Glomerular visceral epithelial cell (primary cell): Measurements from ENCODE around the gene CAPRIN2.

ENCODE experiments used
- DNase-seq: peaks from one replicate; pipeline ENCODE4 v3.0.0-alpha.2; 2016; ENCODE audit errors: extremely low spot score

The CAPRIN2 gene

DNA sequence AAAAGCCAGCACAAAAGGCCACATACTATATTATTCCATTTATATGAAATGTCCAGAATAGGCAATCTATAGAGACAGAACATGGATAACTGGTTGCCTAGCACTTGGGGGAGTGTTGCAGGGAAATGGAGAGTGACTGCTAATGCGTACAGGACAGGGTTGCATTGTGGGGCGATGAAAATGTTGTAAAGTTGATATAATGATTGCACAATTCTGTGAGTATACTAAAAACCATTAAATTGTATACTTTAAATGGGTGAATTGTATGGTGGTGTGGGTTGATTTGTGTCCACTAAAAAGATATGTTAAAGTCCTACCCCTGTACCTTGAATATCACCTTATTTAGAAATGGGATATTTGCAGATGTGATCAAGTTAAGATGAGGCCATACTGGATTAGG, 7.0 kb upstream of the CAPRIN2 start:
- no peak for DNase-seq

DNA sequence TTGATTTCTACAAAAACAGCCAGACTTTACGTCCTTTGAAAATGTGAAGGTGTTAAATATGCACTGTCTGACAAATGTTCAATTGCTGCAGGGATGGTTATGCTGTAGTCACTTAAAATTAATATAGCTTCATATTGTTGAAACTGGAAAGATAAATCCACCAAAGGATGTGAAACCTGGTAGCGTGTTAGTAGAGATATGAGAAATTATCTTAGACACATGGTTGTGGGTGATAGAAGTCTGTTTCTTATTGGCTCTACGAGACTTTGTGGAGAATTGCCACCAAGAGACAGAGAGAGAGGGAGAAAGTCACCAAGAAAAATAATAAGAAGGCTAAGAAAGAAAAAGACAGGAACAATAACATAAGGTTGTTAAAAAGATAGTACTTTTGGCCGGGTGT, 2.6 kb upstream of the CAPRIN2 start:
- DNase-seq = no peak

DNA sequence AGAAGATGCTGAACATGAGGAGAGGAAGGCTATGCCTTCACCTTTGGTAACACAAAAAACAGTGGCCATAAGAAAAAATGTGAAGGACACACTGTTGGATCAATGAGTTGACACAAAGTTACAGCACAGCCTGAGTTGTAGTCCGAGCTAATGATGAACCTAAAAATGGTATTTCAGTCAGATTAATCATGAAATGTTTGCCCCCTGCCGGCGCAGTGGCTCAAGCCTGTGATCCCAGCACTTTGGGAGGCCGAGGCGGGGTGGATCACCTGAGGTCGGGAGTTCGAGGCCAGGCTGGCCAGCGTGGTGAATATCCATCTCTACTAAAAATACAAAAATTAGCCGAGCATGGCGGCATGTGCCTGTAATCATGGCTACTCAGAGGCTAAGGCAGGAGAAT, 1.3 kb upstream of the CAPRIN2 start:
- DNase-seq = no peak

DNA sequence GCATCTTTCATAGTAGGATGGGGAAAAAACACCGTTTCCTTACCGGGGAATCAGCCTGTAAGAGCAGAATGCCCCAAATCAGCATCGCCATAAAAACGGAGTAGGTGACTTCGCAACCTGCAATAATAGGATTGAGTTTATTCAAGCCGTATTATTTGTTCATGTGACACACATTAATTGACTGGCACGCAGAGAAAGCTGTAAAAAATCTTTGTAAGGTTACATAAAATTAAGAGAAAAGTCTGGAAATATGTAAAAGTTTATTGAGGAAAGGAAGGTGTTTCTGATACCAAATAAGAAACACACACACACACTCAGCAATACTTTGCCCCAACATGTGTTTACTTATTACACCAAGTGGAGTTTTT, 628 bp upstream of the CAPRIN2 start:
- DNase-seq = no peak

DNA sequence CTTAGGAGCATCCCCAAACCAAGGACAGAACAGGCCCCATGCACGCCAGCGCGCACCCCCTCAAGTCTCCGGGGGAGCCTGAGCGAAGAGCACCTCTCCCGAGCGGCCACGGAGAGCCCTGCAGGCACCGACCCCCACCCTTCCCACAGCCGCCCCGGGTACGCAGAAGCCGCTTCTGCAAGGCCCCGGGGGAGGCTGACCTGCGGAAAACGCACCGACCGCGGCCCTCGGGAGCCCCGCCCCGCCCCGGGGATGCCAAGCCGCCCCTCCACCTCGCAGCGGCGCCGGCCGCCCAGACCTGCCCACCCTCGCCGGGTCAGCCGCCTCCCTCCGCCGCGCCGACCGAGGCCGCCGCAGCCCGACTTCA, 385 bp downstream of the CAPRIN2 start:
- no peak for DNase-seq

DNA sequence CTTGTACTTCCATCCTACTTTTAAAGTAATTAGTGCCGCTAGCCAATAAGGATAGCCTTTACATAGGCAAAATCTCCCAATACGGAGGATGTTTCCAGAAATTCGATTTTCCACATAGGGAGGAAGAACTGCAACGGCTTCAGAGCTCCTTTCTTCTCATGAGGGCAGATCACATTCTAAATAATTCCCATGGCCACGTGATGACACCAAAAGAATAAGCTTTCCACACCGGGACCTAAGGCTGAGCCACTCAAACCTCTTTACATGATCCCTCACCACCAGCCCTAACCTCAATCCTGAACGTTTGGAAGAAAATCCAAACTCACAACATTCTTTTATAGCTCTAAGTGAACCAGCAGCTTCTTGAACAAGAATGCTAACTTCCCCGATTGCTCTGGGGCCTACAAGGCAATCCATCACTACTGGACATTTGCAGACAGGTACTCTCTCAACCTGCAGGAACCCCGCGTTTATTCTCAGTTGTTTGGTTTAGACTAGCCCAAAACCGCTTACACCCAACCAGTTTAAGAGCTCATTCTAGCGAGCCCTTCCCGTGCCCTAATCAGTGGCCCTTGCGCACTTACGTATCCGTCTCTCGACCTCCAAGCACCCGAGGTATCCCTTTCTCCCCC, 884 bp downstream of the CAPRIN2 start:
- peak; percentile 1 for DNase-seq

DNA sequence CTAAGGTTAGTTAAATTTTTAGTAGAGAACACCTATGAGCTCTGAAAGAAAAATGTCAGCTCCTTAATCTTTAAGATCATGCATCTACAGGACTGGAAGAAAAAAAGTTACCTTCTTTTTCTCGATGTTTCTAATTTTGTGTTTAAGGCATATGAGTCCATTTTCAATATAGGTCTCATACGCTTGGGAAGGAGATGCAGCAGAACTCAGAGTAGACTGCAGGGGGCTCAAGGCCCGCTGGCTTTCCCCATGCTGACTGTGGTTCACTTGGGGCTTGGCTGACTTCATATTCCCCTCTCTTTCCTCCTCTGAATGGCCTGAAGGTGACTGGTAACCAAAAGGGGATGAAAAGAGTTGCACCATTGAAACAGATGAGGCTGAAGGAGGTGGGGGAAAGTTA, 1.5 kb downstream of the CAPRIN2 start:
- peak; percentile 39 for DNase-seq

DNA sequence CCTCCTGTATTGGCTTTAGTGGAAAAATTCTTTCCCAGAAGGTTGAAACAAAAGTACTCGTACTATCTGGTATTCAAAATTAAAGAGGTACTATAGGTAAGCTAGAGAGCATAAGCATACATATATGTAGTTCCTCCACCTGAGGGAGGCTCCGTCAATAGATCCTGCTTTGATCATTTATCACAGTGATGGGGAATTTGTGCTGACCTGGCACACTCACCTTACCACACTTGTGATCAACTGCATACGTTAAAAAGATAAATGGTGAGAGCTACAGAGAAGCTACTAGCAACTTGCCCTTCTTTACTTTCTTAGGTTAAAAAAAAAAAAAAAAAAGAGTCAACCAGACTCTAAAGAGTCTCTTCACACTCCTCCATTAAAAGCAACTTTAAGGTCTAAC, 2.5 kb downstream of the CAPRIN2 start:
- no peak for DNase-seq

DNA sequence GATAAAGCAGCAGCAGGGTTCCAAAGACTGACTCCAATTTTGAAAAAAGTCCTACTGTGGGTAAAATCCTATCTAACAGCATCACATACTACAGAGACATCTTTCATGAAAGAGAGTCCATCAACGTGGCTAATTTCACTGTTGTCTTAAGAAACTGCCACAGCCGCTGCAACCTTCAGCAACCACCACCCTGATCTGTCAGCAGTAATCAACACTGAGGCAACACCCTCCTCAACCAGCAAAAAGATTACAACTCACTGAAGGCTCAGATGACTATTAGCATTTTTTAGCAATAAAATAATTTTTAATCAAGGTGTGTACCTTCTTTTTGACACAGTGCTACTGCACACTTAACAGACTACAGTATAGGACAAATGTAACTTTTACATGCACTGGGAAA, 6.6 kb downstream of the CAPRIN2 start:
- no peak for DNase-seq

DNA sequence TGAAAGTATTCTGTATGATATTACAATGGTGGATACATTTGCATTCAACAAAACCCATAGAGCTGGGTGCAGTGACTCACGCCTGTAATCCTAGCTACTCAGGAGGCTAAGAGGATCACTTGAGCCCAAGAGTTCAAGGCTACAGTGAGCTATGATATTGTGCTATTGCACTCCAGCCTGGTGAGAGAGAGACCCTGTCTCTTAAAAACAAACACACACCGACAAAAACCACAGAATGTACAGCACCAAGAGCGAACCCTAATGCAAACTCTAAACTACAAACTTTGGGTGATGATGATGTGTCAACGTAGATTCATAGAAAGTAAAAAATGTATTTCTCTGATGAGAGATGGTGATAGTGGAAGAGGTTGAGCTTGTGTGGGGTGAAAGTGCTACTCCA, 8.6 kb downstream of the CAPRIN2 start:
- no peak for DNase-seq

DNA sequence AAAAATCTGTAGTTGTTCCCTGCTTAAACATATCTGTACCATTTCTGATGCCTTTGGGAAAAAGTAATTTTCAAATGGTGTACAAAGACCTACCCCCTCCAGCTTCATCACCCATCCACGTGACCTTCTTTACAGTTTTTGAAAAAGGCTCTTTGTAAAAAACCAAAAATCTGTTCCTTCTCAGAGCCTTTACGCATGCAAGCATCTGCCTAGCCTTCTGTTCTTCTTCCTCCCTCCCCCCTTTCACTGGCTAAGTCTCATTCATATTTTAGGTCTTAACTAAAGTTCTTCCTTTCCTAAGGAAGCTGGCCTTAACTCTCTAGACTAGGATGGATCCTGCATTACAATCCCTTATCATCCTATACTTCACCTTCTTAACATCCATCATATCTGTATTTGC, 10.4 kb downstream of the CAPRIN2 start:
- no peak for DNase-seq

DNA sequence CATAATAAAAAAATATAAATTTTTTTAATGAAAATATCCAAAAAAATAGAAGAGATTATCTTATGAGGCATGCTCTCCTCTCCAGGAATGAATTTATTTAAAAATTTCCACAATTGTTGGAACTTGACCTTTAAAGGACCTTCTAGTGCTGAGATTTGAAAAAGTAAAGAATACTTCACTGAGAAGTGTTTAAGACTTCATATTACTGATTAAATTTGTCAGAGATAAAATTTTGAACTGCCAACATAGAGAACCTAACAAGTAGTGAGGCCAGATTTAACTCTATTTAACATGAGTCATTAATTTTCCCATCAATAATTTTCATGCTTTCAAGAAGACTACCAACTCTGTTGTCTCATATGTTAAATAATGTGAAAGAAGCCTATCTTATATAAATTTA, 14.5 kb downstream of the CAPRIN2 start:
- no peak for DNase-seq

DNA sequence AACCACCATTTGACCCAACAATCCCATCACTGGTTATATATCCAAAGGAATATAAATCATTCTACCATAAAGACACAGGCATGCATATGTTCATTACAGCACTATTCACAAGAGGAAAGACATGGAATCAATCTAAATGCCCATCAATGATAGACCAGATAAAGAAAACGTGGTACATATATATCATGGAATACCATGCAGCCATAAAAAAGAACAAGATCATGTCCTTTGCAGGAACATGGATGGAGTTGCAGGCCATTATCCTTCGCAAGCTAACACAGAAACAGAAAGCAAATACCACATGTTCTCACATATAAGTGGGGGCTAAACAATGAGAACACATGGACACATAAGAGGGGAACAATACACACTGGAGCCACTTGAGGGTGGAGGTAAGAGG, 15.7 kb downstream of the CAPRIN2 start:
- no peak for DNase-seq

DNA sequence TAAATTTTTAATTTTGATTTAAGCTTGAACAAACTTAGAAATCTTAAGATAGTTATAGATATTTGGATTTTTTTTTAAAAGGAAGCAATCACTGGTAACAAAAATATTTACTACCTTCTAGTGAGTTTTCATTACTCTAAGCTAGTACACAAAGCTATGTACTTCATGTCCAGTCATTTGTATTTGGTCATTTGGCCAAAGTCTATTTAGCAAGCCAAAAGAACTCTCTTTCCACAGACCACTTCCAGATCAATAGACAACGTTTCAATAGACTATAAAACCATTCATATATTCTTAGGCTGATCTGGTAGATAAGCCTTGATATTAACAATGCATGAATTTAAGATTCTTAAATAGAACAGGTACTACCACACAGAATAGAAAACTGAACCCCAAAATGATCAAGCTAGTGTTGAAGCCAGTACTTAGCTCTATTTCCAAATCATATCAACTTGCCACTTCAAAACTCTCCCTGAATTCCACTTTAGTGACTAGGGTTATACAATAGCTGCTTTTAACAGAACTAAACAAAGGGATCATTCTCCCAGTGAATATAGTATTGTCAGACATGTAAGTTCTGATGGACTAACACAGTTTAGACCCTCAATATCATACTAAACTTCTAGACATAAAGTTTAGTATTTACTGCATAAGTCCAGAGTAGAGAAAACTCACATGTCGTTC, 21.7 kb downstream of the CAPRIN2 start:
- DNase-seq = no peak

DNA sequence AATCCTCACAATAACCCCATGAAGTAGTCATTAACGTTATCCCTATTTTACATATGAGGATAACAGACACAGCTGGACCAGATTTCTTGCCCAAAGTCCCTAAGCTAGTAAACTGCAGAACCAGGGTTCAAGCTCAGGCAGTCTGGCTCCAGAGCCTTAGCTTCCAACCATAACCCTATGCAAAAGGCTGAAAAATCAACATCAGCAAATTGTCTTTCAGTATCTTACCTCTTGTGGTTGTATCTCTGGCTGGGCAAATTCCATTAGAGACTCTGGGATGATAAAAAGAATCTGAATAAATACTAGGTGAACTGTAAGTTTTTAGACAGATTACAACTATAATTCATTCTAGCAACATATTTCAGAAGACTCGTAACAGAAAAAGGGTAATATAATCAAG, 24.7 kb downstream of the CAPRIN2 start:
- no peak for DNase-seq

DNA sequence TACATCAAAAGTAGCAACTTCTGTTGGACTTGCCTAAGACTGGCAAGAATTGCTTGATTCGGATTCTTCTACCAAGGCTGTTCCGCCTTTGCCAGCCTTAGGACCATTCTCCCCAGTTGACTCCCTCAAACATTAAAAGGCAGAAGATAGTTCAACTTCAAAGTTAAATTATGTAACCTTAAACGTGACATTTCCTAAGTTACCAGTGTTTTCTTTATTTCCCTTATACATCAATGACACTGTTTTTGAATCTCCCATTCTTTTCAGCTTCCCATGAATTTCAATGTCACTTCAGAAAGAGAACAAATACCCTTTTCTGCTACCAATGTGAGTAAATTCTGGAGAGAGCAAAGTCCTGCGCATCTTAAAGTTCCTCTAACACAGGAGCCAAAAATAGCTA, 25.2 kb downstream of the CAPRIN2 start:
- DNase-seq = no peak

DNA sequence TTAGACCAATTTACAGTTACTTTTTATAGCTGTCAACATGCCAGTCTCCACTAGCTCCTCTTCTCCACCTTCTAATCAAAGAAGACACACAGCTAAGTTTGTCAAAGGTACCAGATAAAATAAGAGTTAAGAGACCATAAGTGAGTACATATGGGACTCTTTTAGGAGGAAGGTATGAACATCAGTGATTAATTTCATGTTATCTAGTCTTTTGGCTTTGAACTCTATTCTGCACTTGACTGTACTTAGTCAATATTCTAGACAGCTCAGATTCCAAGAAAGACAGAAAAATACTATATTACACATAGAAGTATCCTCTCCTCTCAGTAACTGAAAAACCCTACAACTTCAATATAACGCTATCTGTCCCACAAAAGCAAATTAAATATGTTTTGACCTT, 28.1 kb downstream of the CAPRIN2 start:
- no peak for DNase-seq

DNA sequence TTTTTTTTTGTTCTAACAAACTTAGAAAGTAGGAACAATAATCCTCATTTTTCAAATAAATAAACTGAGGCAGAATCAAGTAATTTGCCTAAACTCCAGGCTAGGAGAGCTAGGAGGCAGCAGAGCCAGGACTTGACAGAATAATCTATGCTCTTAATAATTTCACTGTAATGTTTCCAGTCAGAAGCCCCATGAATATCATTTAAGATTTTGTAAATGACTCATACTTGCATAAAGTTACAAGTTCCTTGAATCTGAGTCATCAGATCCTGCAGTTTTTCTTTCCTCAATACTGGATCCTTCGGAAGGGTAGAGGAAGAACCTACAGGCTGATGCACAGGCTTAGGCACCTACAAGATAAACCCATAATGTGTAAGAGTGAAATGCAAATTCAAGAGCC, 29.0 kb downstream of the CAPRIN2 start:
- peak; percentile 35 for DNase-seq

DNA sequence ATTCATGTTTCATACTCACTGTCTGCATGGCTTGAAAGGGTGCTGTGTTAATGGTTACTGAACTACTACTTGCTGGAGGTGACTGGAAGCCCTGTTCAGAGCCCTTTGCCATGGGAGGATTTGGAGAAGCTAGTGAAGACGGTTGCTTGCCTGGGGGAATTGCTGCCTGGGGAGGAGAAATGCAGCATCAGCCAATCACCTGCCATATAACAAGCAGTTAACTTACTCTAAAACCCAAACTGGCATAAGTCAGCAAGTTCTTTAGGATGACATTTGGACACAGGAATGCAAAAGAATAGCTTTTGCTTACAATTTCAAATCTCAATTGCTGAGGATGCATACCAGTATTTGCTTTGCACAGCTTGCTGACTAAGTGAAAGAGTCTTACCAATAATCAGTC, 35.7 kb downstream of the CAPRIN2 start:
- peak; percentile 10 for DNase-seq

DNA sequence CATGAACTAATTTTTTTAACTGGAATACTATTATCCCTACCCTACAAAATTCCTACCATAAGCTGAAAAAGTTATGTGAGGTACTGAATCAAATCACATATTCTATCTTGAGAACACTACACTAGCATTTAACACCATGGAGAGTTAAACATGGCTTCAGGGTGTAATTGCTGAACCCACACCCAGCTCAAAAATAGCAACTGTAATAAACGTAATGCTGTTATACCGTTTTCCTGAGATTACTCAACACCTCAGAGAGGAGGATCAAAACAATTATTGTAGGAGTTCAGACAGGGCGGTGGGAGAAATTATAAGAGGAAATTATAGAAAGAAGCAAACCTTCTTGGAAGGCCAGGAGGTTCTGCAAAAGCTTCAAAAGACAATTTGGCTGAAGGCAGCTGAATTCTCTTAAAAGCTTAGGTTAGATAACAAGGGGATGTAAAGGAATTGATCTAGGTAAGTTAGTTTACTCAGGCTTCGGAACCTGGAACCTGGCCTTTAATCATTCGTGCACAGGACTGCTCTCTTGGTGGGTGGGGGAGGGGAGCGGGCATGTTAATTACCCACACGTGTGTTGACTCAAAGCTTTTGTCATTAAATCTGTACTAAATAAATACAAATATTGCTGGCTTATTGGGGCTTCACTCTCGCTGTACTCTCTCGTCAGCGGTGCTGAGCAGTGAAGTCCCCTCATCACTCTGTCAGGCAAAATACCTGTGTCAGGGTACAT, 47.0 kb downstream of the CAPRIN2 start:
- DNase-seq = no peak

DNA sequence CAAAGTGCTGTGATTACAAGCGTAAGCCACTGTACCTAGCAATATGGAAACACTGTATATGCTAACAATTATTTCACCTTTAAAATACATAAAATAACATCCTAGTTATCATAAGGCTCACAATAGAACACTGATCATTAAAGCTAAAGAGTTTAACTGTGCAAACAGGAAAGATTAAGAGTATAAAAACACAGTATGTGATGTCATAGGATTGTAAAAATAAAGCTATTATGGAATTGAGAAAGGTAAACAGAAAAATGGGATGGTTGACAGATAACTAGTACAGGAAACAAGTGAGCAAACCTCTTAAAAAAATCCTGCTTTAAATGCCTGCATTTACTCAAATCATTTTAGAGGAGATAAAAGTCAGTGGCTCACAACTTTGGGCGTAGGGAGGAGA, 48.3 kb downstream of the CAPRIN2 start:
- no peak for DNase-seq

DNA sequence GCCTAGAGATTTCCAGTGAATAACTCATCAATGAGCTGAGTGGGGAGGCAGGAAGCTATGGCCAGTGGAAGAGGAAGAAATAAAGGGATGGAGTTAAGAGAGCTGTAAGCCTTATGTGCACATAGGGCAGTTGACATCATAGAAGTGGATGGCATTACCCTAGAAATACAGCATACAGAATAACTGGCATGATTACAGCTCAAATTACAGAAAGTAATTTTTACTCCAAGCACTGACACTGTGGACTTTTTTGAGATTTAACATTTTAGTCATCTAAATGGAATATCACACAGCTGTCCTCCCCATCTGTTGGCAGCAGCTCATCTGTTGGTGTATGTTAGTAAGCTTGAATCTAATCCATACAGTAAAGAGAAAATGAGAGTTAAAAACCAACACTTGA, 53.7 kb downstream of the CAPRIN2 start:
- no peak for DNase-seq

DNA sequence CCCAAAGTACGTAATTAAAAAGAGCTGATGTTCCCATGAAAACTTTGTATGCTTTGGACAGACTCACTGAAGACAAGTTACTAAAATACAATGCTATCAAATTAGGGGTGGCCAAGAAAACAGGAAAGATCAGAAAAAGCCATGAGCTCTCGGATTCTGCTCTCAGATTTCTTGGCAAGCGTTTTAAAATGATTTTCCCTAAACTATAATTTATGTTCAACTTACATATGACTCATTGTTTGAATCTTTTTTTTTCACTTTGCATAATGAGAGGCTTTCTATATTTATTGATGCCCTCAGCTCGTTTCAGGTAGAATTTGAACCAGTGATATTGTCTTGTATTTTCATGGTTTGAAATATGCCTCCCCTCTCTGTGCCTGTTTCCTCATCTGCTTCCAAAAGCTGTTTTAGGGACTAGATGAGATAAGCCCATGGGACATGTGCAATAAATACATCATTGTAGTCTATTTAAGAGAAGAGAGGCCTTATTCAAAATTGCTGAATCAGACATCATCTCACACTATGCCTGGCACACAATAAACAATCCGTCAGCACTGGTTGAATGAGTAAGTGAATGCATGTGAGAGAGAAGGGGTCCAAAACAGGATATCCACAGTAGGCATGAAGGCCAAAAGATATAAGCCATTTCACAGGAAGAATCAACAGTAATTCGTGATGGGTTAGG, 54.4 kb downstream of the CAPRIN2 start:
- no peak for DNase-seq
